Mesenchymal stem cell (in vitro differentiated cells and primary cell): ENCODE data around the gene ARID1B.
A peak's percentile ranks its signal among the peaks of the same experiment; 100 is the strongest.

Experiments used
- DNase-seq: peaks from one replicate; pipeline ENCODE4 v3.0.0-alpha.2; 2013
- H2AFZ ChIP-seq: one replicate; pipeline ENCODE4 v1.6.1; 2013; ENCODE audit warnings: low read depth, mild to moderate bottlenecking, control low read depth, inconsistent platforms, low read length, moderate library complexity
- H2AK5ac ChIP-seq: 2 replicates; pipeline ENCODE4 v1.6.1; 2013; ENCODE audit warnings: low read length, moderate library complexity, mild to moderate bottlenecking, inconsistent platforms; ENCODE audit not compliant: severe bottlenecking
- H2BK120ac ChIP-seq: one replicate; pipeline ENCODE4 v1.6.1; 2013; ENCODE audit warnings: low read depth, mild to moderate bottlenecking, inconsistent platforms, low read length, moderate library complexity
- H2BK12ac ChIP-seq, 2 experiments: one replicate each; pipeline ENCODE4 v1.6.1; 2013; ENCODE audit warnings: inconsistent platforms in 2 of 2, low read length in 2 of 2, mild to moderate bottlenecking in 2 of 2, moderate library complexity in 2 of 2, control low read depth in 1 of 2
- H2BK15ac ChIP-seq: one replicate; pipeline ENCODE4 v1.6.1; 2013; ENCODE audit warnings: mild to moderate bottlenecking, low read depth, inconsistent platforms; ENCODE audit not compliant: poor library complexity, severe bottlenecking
- H2BK5ac ChIP-seq: 2 replicates; pipeline ENCODE4 v1.6.1; 2013; ENCODE audit warnings: low read depth, mild to moderate bottlenecking, low read length, control low read depth, inconsistent platforms; ENCODE audit not compliant: poor library complexity, severe bottlenecking
- H3K14ac ChIP-seq, 2 experiments: one replicate each; pipeline ENCODE4 v1.6.1; 2013; ENCODE audit warnings: inconsistent platforms in 2 of 2, low read length in 2 of 2, control low read depth in 1 of 2, mild to moderate bottlenecking in 1 of 2, moderate library complexity in 1 of 2
- H3K18ac ChIP-seq, 2 experiments: one replicate each; pipeline ENCODE4 v1.6.1; 2013; ENCODE audit warnings: inconsistent platforms in 2 of 2, low read length in 2 of 2, control low read depth in 1 of 2, low read depth in 1 of 2, mild to moderate bottlenecking in 1 of 2
- H3K23ac ChIP-seq, 2 experiments: one replicate each; pipeline ENCODE4 v1.6.1; 2013; ENCODE audit warnings: inconsistent platforms in 2 of 2, low read length in 2 of 2, mild to moderate bottlenecking in 2 of 2, moderate library complexity in 2 of 2, control low read depth in 1 of 2
- H3K27ac ChIP-seq: 2 replicates; pipeline ENCODE4 v1.5.1; 2013; ENCODE audit warnings: mild to moderate bottlenecking, moderate library complexity, low read length, control low read depth, inconsistent platforms; ENCODE audit not compliant: poor library complexity, severe bottlenecking
- H3K27me3 ChIP-seq, 2 experiments: 2 replicates each; pipeline versions ENCODE4 v1.6.1 to v1.7.0; 2013; ENCODE audit warnings: low read length in 2 of 2, mild to moderate bottlenecking in 2 of 2, moderate library complexity in 2 of 2, control low read depth in 1 of 2, inconsistent platforms in 1 of 2; ENCODE audit not compliant: control insufficient read depth in 1 of 2, insufficient read depth in 1 of 2
- H3K36me3 ChIP-seq, 2 experiments: 2 replicates each; pipeline versions ENCODE4 v1.6.1 to v1.7.0; 2013; ENCODE audit warnings: low read length in 2 of 2, control low read depth in 1 of 2, inconsistent platforms in 1 of 2, low read depth in 1 of 2, mild to moderate bottlenecking in 1 of 2; ENCODE audit not compliant: insufficient read depth in 2 of 2, control insufficient read depth in 1 of 2
- H3K4ac ChIP-seq, 2 experiments: one replicate each; pipeline ENCODE4 v1.6.1; 2013; ENCODE audit warnings: inconsistent platforms in 2 of 2, low read length in 2 of 2, mild to moderate bottlenecking in 2 of 2, moderate library complexity in 2 of 2, control low read depth in 1 of 2, low read depth in 1 of 2
- H3K4me1 ChIP-seq: 2 replicates; pipeline ENCODE4 v1.6.1; 2013; ENCODE audit warnings: low read depth, low read length, control low read depth; ENCODE audit not compliant: control insufficient read depth, insufficient read depth
- H3K4me2 ChIP-seq: 2 replicates; pipeline ENCODE4 v1.6.1; 2013; ENCODE audit warnings: low read length, mild to moderate bottlenecking, inconsistent platforms; ENCODE audit not compliant: poor library complexity, severe bottlenecking
- H3K4me3 ChIP-seq, 2 experiments: 2 replicates each; pipeline versions ENCODE4 v1.5.1 to v1.7.0; 2013; ENCODE audit warnings: low read length in 2 of 2, mild to moderate bottlenecking in 2 of 2, control low read depth in 1 of 2, low read depth in 1 of 2; ENCODE audit not compliant: insufficient read depth in 1 of 2
- H3K79me1 ChIP-seq: replicated peaks from 2 replicates; pipeline ENCODE4 v1.6.1; 2013; ENCODE audit warnings: mild to moderate bottlenecking, control low read depth, low read length, inconsistent platforms; ENCODE audit not compliant: poor library complexity, severe bottlenecking
- H3K9ac ChIP-seq: 2 replicates; pipeline ENCODE4 v1.7.0; 2013; ENCODE audit warnings: mild to moderate bottlenecking, low read length, moderate library complexity
- H3K9me3 ChIP-seq: 2 replicates; pipeline ENCODE4 v1.7.0; 2013; ENCODE audit warnings: mild to moderate bottlenecking, low read length; ENCODE audit not compliant: control insufficient read depth
- H4K8ac ChIP-seq: one replicate; pipeline ENCODE4 v1.6.1; 2013; ENCODE audit warnings: inconsistent platforms, mild to moderate bottlenecking, low read length, moderate library complexity
- H4K91ac ChIP-seq: one replicate; pipeline ENCODE4 v1.6.1; 2013; ENCODE audit warnings: mild to moderate bottlenecking, low read length, inconsistent platforms
- WGBS: methylation state at CpG from one replicate; pipeline ENCODE4 v1.1.7; 2013; ENCODE audit warnings: mixed read lengths; 5-methylcytosine and 5-hydroxymethylcytosine counted together

The ARID1B gene

DNA sequence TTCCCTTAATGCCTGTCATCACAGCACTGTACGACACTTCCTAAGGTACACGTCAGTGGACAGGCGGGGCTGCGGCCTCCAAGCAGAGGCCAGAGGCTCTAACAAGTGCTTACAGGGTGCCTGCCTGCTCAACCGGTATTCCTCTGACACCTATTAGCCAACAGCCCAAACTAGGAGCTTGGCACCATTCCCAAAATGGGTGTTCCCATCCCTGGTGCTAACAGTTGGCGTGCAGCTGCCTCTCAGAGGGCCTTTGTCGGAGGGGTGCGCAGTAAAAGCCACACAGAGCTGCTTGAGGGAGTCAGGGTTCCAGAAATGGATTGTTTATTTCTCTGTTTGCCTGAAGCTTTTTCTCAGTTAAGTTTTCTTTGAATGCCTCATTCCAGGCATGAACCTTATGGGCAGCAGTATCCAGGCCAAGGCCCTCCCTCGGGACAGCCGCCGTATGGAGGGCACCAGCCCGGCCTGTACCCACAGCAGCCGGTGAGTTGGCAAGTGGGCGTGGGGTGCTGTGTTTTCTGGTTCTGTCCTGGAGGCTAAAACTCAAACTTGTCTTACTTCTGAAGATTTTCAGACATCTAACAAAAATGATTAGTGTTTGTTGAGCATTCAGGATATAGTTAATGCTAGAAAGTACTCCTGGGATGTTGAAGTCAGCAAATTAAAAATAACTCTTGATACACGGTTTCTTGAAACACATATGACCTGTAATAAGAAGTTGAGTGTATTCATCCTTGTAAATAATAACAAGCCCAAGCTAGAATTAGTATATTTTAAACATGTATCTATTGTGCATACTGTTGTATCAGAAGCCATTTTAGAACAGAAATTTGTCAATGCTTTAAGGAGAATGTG lies 421.5 kb downstream of the ARID1B start:
- Histone ChIP-seq H2AK5ac (no peak overlapping the region), H3K14ac (no peak overlapping the region), H3K4me3 (no peak overlapping the region), H2BK15ac (no peak overlapping the region), H3K9me3 (no peaks in the 10 kb centered on the region), H3K9ac (no peak overlapping the region), H4K91ac (no peak overlapping the region), H3K4me1 (peaks cover 3% of the 10 kb centered on the region), H3K4ac (no peak overlapping the region), H2BK120ac (no peak overlapping the region), H3K18ac (no peak overlapping the region), H3K4me2 (no peak overlapping the region), H3K23ac (no peak overlapping the region), H3K79me1 (peaks cover 17% of the 10 kb centered on the region), H4K8ac (no peak overlapping the region), H3K27me3 (no peaks in the 10 kb centered on the region), H2AFZ (no peak overlapping the region), H2BK5ac (no peak overlapping the region), H3K36me3 (peaks cover 47 to 74% of the 10 kb centered on the region in 2 experiments), H2BK12ac (no peak overlapping the region), H3K27ac (no peak overlapping the region)
- no peak for DNase-seq
- WGBS: 97% methylated on average over 14 of the region's 15 CpGs

DNA sequence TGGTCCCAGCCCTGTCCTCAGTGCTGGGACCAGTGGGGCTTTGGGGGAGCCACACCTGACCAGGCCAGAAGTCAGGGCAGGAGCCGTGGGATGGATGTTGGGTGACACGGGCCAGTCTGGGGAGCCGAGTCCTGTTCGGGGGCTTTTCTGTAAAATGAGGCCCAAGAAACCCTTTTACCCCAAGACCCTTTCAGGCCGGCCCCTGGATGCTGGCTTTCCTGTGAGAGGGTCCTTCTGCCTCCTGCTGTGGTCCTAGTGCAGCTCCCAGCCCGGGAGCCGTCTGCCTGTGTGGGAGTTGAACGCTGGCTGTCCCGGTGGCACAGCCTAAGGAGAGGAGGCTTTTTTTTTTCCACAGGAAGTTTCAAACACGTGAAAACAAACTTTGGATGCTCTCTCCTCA lies 422.9 kb downstream of the ARID1B start:
- 98% methylated on average over 9 of the region's 10 CpGs for WGBS
- no peak overlapping the region for H2BK15ac ChIP-seq
- no peak overlapping the region for H2AFZ ChIP-seq

DNA sequence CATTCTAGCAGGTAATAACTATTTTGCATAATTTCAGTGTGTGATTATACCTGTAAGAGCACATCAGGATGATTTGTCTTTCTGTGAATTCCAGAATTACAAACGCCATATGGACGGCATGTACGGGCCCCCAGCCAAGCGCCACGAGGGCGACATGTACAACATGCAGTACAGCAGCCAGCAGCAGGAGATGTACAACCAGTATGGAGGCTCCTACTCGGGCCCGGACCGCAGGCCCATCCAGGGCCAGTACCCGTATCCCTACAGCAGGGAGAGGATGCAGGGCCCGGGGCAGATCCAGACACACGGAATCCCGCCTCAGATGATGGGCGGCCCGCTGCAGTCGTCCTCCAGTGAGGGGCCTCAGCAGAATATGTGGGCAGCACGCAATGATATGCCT lies 423.4 kb downstream of the ARID1B start:
- H3K4me2 ChIP-seq: no peak overlapping the region
- H3K27me3 ChIP-seq: no peaks in the 10 kb centered on the region
- 98% methylated on average over 17 of the region's 17 CpGs for WGBS
- H3K4me1 ChIP-seq: peaks cover 3% of the 10 kb centered on the region
- H3K4ac ChIP-seq: no peak overlapping the region
- H4K8ac ChIP-seq: no peak overlapping the region
- H3K79me1 ChIP-seq: peaks cover 12% of the 10 kb centered on the region
- no peaks in the 10 kb centered on the region for H3K9me3 ChIP-seq
- H2BK5ac ChIP-seq: no peak overlapping the region
- H3K18ac ChIP-seq: no peak overlapping the region
- no peak overlapping the region for H2BK12ac ChIP-seq
- no peak overlapping the region for H2AFZ ChIP-seq
- no peak overlapping the region for H2BK120ac ChIP-seq
- DNase-seq: no peak
- no peak overlapping the region for H3K27ac ChIP-seq
- no peak overlapping the region for H4K91ac ChIP-seq
- H2AK5ac ChIP-seq: no peak overlapping the region
- H3K36me3 ChIP-seq: peaks cover 41 to 82% of the 10 kb centered on the region in 2 experiments
- no peak overlapping the region for H3K23ac ChIP-seq
- H2BK15ac ChIP-seq: no peak overlapping the region
- H3K4me3 ChIP-seq: no peak overlapping the region
- H3K14ac ChIP-seq: no peak overlapping the region
- H3K9ac ChIP-seq: no peak overlapping the region

More for the DNA sequence above, 422.9 kb downstream of the ARID1B start:
- Histone ChIP-seq H3K4me2 (no peak overlapping the region), H2AK5ac (no peak overlapping the region), H2BK12ac (no peak overlapping the region), H3K27ac (no peak overlapping the region), H4K91ac (no peak overlapping the region), H3K14ac (no peak overlapping the region), H3K27me3 (no peaks in the 10 kb centered on the region), H3K23ac (no peak overlapping the region), H3K36me3 (peaks cover 46 to 82% of the 10 kb centered on the region in 2 experiments), H3K18ac (no peak overlapping the region), H3K4ac (no peak overlapping the region), H3K9ac (no peak overlapping the region), H3K4me1 (peaks cover 3% of the 10 kb centered on the region), H3K9me3 (no peaks in the 10 kb centered on the region), H3K4me3 (no peak overlapping the region), H3K79me1 (peaks cover 16% of the 10 kb centered on the region), H2BK120ac (no peak overlapping the region), H4K8ac (no peak overlapping the region), H2BK5ac (no peak overlapping the region)
- DNase-seq: no peak

DNA sequence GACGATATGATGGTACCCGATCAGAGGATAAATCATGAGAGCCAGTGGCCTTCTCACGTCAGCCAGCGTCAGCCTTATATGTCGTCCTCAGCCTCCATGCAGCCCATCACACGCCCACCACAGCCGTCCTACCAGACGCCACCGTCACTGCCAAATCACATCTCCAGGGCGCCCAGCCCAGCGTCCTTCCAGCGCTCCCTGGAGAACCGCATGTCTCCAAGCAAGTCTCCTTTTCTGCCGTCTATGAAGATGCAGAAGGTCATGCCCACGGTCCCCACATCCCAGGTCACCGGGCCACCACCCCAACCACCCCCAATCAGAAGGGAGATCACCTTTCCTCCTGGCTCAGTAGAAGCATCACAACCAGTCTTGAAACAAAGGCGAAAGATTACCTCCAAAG lies 423.9 kb downstream of the ARID1B start:
- WGBS: 99% methylated on average over 17 of the region's 17 CpGs
- Histone ChIP-seq H3K79me1 (peaks cover 12% of the 10 kb centered on the region), H3K4me3 (no peak overlapping the region)

More for the DNA sequence above, 423.9 kb downstream of the ARID1B start:
- Histone ChIP-seq H2BK5ac (no peak overlapping the region), H2BK15ac (no peak overlapping the region), H2AFZ (no peak overlapping the region), H4K91ac (peak overlapping the region; percentile 56), H4K8ac (no peak overlapping the region), H2BK12ac (no peak overlapping the region), H3K27ac (no peak overlapping the region), H2BK120ac (no peak overlapping the region), H3K14ac (no peak overlapping the region), H3K4me2 (no peak overlapping the region), H3K18ac (no peak overlapping the region), H3K36me3 (peaks cover 38 to 84% of the 10 kb centered on the region in 2 experiments), H3K9ac (no peak overlapping the region), H3K4me1 (peaks cover 3% of the 10 kb centered on the region), H3K4ac (no peak overlapping the region), H2AK5ac (no peak overlapping the region), H3K27me3 (no peaks in the 10 kb centered on the region), H3K9me3 (no peaks in the 10 kb centered on the region), H3K23ac (no peak overlapping the region)
- no peak for DNase-seq
